Left ventricle myocardium superior (tissue), 1 donor: Measurements from ENCODE around the gene PLXNA4. TPM values are rescaled to one million over a fixed set of nuclear protein-coding genes. Genes with fewer than 3 reads are reported as not detected.

ENCODE experiments used
- ATAC-seq: fragments of 200-7000 bp; cut with Tn5 transposase; one replicate; pipeline ENCODE4 v1.9.1; 2020; ENCODE audit warnings: mild to moderate bottlenecking, moderate library complexity
- DNase-seq: peaks from one replicate; pipeline ENCODE4 v3.0.0-alpha.2; 2020
- intact Hi-C: fragments of 100-400 bp; cut with micrococcal nuclease; formaldehyde crosslinking; loops from one replicate; pipeline ENCODE4 v1.11.0; 2022
- total RNA-seq: library from RNA; stranded (reverse); fragmentation: NEBNext Ultra II Directional; extraction: Animal tissue kit (Norgen Biotek cat#: 25700); gene quantifications from one replicate; pipeline ENCODE4 v1.2.1, GENCODE V29; 2021
- donor health status: DM: no; HTN: yes; CAD: no; lungs with severe emphysema.

PLXNA4 gene
- total RNA-seq, 1 donor from 2014 or later = 19.2 TPM

- intact Hi-C loops = no loop called here
- DNase-seq (no peak), ATAC-seq (peak; percentile 31)
Observed at GRCh38 chr7:132430861-132431822, 145.1 kb downstream of the PLXNA4 start.

GRCh38 chr7:132430041-132430855 is 146.0 kb downstream of the PLXNA4 start:
- ATAC-seq (no peak), DNase-seq (no peak)
- intact Hi-C loops = no loop called here

- DNase-seq = no peak
- intact Hi-C loops = no loop called here
Observed at GRCh38 chr7:132429181-132429580, 147.1 kb downstream of the PLXNA4 start.

GRCh38 chr7:132428247-132428919 is 147.9 kb downstream of the PLXNA4 start:
- ATAC-seq = no peak
- intact Hi-C loops = no loop called here
- no peak for DNase-seq

More at GRCh38 chr7:132429181-132429580, 147.1 kb downstream of the PLXNA4 start:
- ATAC-seq = no peak

GRCh38 chr7:132425942-132426341 is 150.3 kb downstream of the PLXNA4 start:
- DNase-seq = no peak
- intact Hi-C loops = no loop called here
- no peak for ATAC-seq

GRCh38 chr7:132424821-132425724 is 151.2 kb downstream of the PLXNA4 start:
- ATAC-seq (no peak), DNase-seq (no peak)
- intact Hi-C loops = no loop called here

GRCh38 chr7:132424277-132424676 is 152.0 kb downstream of the PLXNA4 start:
- ATAC-seq (no peak), DNase-seq (no peak)
- intact Hi-C loops = no loop called here

- DNase-seq (no peak), ATAC-seq (peak; percentile 23)
- intact Hi-C loops = no loop called here
Observed at GRCh38 chr7:132423594-132424200, 152.6 kb downstream of the PLXNA4 start.

GRCh38 chr7:132422502-132423111 is 153.7 kb downstream of the PLXNA4 start:
- no peak for DNase-seq
- intact Hi-C loops = no loop called here
- ATAC-seq = peak; percentile 12

- intact Hi-C loops = no loop called here
- DNase-seq = no peak
- peak; percentile 38 for ATAC-seq
Observed at GRCh38 chr7:132420527-132420926, 155.7 kb downstream of the PLXNA4 start.

- ATAC-seq (peak; percentile 77), DNase-seq (no peak)
- intact Hi-C loops = no loop called here
Observed at GRCh38 chr7:132419542-132419941, 156.7 kb downstream of the PLXNA4 start.

GRCh38 chr7:132418840-132419239 is 157.4 kb downstream of the PLXNA4 start:
- intact Hi-C loops = no loop called here
- ATAC-seq (no peak), DNase-seq (no peak)

- DNase-seq (no peak), ATAC-seq (no peak)
- intact Hi-C loops = no loop called here
Observed at GRCh38 chr7:132417103-132417906, 159.0 kb downstream of the PLXNA4 start.

- ATAC-seq (no peak), DNase-seq (no peak)
- intact Hi-C loops = no loop called here
Observed at GRCh38 chr7:132416395-132416794, 159.9 kb downstream of the PLXNA4 start.

- intact Hi-C loops = no loop called here
- ATAC-seq = no peak
- DNase-seq = no peak
Observed at GRCh38 chr7:132415259-132415658, 161.0 kb downstream of the PLXNA4 start.

- DNase-seq (no peak), ATAC-seq (no peak)
- intact Hi-C loops = no loop called here
Observed at GRCh38 chr7:132414857-132415256, 161.4 kb downstream of the PLXNA4 start.

GRCh38 chr7:132412435-132412834 is 163.8 kb downstream of the PLXNA4 start:
- intact Hi-C loops = no loop called here
- ATAC-seq (no peak), DNase-seq (no peak)
